ENCODE data around the gene TMEFF1. TPM values are rescaled to one million over a fixed set of nuclear protein-coding genes. Genes with fewer than 3 reads are reported as not detected.

The TMEFF1 gene
- total RNA-seq, 1 experiment from 2014 or later = 2.7 TPM

DNA sequence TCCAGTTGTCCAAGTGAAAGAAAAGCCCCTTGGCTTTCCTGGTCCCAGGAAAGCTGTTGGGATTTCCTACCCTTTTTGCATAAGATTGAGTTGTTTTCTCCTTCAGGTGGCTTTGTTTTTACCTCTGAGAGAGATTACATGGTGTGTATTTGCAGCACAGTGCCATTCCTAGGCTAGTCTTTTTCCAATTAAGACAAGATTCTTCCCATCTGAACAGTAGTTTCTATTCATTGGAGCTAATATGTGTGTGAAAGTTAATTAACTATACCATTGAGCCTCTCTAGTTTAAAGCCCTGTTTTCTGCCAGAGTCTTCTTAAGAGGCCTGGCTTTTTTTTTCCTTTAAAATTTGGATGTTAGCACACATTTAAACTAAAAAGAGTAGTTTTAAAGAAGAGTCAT, 25.9 kb upstream of the TMEFF1 start:
- no peak for DNase-seq
- ChIA-PET CTCF (no interaction called here), POLR2A (no interaction called here)
- Mint-ChIP-seq H3K9me3 (ENCODE audit: unreplicated experiment) (no peaks in the 10 kb centered on the region), H3K36me3 (ENCODE audit: insufficient read depth, unreplicated experiment) (peaks cover 25% of the 10 kb centered on the region), H3K27ac (ENCODE audit: unreplicated experiment) (no peak overlapping the region), H3K4me3 (ENCODE audit: unreplicated experiment) (no peak overlapping the region), H3K27me3 (ENCODE audit: insufficient read depth, unreplicated experiment) (no peaks in the 10 kb centered on the region), H3K4me1 (ENCODE audit: low read depth, unreplicated experiment) (no peaks in the 10 kb centered on the region)
- Histone ChIP-seq H3K4me3 (ENCODE audit: low read depth, low read length) (no peak overlapping the region), H3K27me3 (replicated peaks; ENCODE audit: control insufficient read depth, insufficient read depth, low read length) (no peaks in the 10 kb centered on the region), H3K9me3 (no peaks in the 10 kb centered on the region), H3K36me3 (ENCODE audit: control insufficient read depth, insufficient read depth, low read length) (0 out of 2 replicates have a peak, but pooled peaks cover 2% of the 10 kb centered on the region), H3K4me1 (no peaks in the 10 kb centered on the region)
- TF ChIP-seq, protein P1, sequence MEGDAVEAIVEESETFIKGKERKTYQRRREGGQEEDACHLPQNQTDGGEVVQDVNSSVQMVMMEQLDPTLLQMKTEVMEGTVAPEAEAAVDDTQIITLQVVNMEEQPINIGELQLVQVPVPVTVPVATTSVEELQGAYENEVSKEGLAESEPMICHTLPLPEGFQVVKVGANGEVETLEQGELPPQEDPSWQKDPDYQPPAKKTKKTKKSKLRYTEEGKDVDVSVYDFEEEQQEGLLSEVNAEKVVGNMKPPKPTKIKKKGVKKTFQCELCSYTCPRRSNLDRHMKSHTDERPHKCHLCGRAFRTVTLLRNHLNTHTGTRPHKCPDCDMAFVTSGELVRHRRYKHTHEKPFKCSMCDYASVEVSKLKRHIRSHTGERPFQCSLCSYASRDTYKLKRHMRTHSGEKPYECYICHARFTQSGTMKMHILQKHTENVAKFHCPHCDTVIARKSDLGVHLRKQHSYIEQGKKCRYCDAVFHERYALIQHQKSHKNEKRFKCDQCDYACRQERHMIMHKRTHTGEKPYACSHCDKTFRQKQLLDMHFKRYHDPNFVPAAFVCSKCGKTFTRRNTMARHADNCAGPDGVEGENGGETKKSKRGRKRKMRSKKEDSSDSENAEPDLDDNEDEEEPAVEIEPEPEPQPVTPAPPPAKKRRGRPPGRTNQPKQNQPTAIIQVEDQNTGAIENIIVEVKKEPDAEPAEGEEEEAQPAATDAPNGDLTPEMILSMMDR (IDR thresholded peaks at IDR 0.05; ENCODE audit: insufficient read depth in 1 of 2, low read depth in 1 of 2, low read length in 1 of 2, severe bottlenecking in 1 of 2, unreplicated experiment in 1 of 2) = no peak
- BruUV-seq (replicated peaks) = no TSS peak
- intact Hi-C loops (cut with micrococcal nuclease; ENCODE audit: unreplicated experiment) = no loop called here

DNA sequence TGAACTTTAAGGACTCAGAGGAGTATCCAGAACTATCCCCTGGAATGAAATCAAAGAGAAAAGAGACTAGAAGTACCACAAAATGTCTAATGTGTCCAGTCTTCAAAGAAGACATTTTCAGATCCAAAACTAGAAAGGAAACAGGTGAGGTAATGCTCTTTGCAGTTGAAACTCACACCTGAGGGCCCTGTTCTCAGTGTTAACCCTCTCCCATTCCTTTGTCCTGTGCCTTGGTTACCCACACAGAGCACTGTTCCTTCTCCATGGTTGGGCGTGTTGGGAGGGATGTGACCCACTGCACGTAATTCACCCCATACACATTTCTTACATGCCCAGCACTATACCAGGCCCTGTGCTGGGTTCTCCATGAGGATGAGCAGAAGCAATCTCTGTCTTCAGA, 24.7 kb upstream of the TMEFF1 start:
- POLR2A ChIA-PET = no interaction called here
- Histone ChIP-seq H3K4me3 (ENCODE audit: low read depth, low read length) (no peak overlapping the region), H3K27me3 (replicated peaks; ENCODE audit: control insufficient read depth, insufficient read depth, low read length) (no peaks in the 10 kb centered on the region), H3K36me3 (ENCODE audit: control insufficient read depth, insufficient read depth, low read length) (0 out of 2 replicates have a peak, but pooled peaks cover 2% of the 10 kb centered on the region), H3K9me3 (no peaks in the 10 kb centered on the region), H3K4me1 (no peaks in the 10 kb centered on the region)
- TF ChIP-seq, protein P1 (IDR thresholded peaks at IDR 0.05; ENCODE audit: insufficient read depth in 1 of 2, low read depth in 1 of 2, low read length in 1 of 2, severe bottlenecking in 1 of 2, unreplicated experiment in 1 of 2) = no peak
- Mint-ChIP-seq H3K4me1 (ENCODE audit: low read depth, unreplicated experiment) (no peaks in the 10 kb centered on the region), H3K4me3 (ENCODE audit: unreplicated experiment) (no peak overlapping the region), H3K27ac (ENCODE audit: unreplicated experiment) (no peak overlapping the region), H3K9me3 (ENCODE audit: unreplicated experiment) (no peaks in the 10 kb centered on the region), H3K36me3 (ENCODE audit: insufficient read depth, unreplicated experiment) (peaks cover 22% of the 10 kb centered on the region), H3K27me3 (ENCODE audit: insufficient read depth, unreplicated experiment) (no peaks in the 10 kb centered on the region)
- intact Hi-C loops (cut with micrococcal nuclease; ENCODE audit: unreplicated experiment) = no loop called here
- CTCF ChIA-PET = no interaction called here
- no peak for DNase-seq
- no TSS peak for BruUV-seq (replicated peaks)

DNA sequence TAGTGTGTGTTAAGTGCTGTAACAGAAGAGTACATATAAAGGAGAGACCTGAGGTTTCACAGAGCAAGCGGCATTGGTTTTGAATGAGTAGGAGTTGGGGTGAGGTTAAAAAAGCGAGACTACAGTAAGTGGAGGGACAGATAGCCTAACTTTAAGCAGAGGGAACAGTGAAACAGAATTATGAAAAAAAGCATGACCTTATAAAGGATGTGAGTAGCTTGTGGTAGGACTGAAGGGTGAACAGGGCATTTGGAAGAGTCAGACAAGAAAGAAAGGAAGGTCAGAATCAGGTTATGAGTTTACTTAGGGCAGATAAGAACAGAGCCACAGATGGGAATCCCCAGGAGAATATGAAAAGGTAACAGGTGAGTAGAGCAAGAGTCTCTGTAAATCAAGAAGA, 23.5 kb upstream of the TMEFF1 start:
- no peaks in the 10 kb centered on the region for H3K27me3 Mint-ChIP-seq (ENCODE audit: insufficient read depth, unreplicated experiment)
- intact Hi-C loops (cut with micrococcal nuclease; ENCODE audit: unreplicated experiment) = no loop called here
- ChIA-PET CTCF (no interaction called here), POLR2A (no interaction called here)
- Histone ChIP-seq H3K4me3 (ENCODE audit: low read depth, low read length) (no peak overlapping the region), H3K4me1 (no peaks in the 10 kb centered on the region), H3K36me3 (ENCODE audit: control insufficient read depth, insufficient read depth, low read length) (0 out of 2 replicates have a peak, but pooled peaks cover 1% of the 10 kb centered on the region), H3K27me3 (replicated peaks; ENCODE audit: control insufficient read depth, insufficient read depth, low read length) (no peaks in the 10 kb centered on the region), H3K9me3 (no peaks in the 10 kb centered on the region)
- no peaks in the 10 kb centered on the region for H3K9me3 Mint-ChIP-seq (ENCODE audit: unreplicated experiment)
- H3K27ac Mint-ChIP-seq (ENCODE audit: unreplicated experiment) = no peak overlapping the region
- no TSS peak for BruUV-seq (replicated peaks)
- no peak for DNase-seq
- TF ChIP-seq, protein P1 (IDR thresholded peaks at IDR 0.05; ENCODE audit: insufficient read depth in 1 of 2, low read depth in 1 of 2, low read length in 1 of 2, severe bottlenecking in 1 of 2, unreplicated experiment in 1 of 2) = no peak
- no peak overlapping the region for H3K4me3 Mint-ChIP-seq (ENCODE audit: unreplicated experiment)
- H3K4me1 Mint-ChIP-seq (ENCODE audit: low read depth, unreplicated experiment) = no peaks in the 10 kb centered on the region
- peaks cover 14% of the 10 kb centered on the region for H3K36me3 Mint-ChIP-seq (ENCODE audit: insufficient read depth, unreplicated experiment)
